NOMO-1 treated with DMSO at 0.1 percent for 48 hours (cell line): ENCODE results near the gene THOP1.

Source experiments
- DNase-seq: peaks from one replicate; lab custom pipeline; 2025; ENCODE audit not compliant: unreplicated experiment; lab: John Stamatoyannopoulos, UW

Gene THOP1

GRCh38 chr19:2761876-2762782, 23.2 kb upstream of the THOP1 start:
- no peak for DNase-seq

- no peak for DNase-seq
Measured at GRCh38 chr19:2762783-2763496, 22.4 kb upstream of the THOP1 start.

- DNase-seq: no peak
Measured at GRCh38 chr19:2763687-2764086, 21.6 kb upstream of the THOP1 start.

- DNase-seq: no peak
Measured at GRCh38 chr19:2764945-2765344, 20.4 kb upstream of the THOP1 start.

- DNase-seq: no peak
Measured at GRCh38 chr19:2765376-2765775, 19.9 kb upstream of the THOP1 start.

- DNase-seq: no peak
Measured at GRCh38 chr19:2766594-2767372, 18.5 kb upstream of the THOP1 start.

- no peak for DNase-seq
Measured at GRCh38 chr19:2767688-2768087, 17.6 kb upstream of the THOP1 start.

- DNase-seq: no peak
Measured at GRCh38 chr19:2768365-2769132, 16.8 kb upstream of the THOP1 start.

GRCh38 chr19:2769218-2769617, 16.1 kb upstream of the THOP1 start:
- no peak for DNase-seq

GRCh38 chr19:2770055-2771013, 15.0 kb upstream of the THOP1 start:
- no peak for DNase-seq

GRCh38 chr19:2771786-2772674, 13.3 kb upstream of the THOP1 start:
- DNase-seq: no peak

- no peak for DNase-seq
Measured at GRCh38 chr19:2774083-2774679, 11.1 kb upstream of the THOP1 start.

GRCh38 chr19:2774953-2775555, 10.2 kb upstream of the THOP1 start:
- no peak for DNase-seq

- no peak for DNase-seq
Measured at GRCh38 chr19:2775556-2776430, 9.5 kb upstream of the THOP1 start.

- no peak for DNase-seq
Measured at GRCh38 chr19:2777952-2778683, 7.2 kb upstream of the THOP1 start.

- DNase-seq: no peak
Measured at GRCh38 chr19:2779121-2779740, 6.1 kb upstream of the THOP1 start.
